HEK293 (cell line): ENCODE data around the gene AIRE.

Experiments
- CTCF ChIP-seq: fragments of 450-650 bp; formaldehyde crosslinking; IDR thresholded peaks from 2 replicates; pipeline ENCODE4 v1.5.1; 2016; ENCODE audit warnings: missing biosample characterization, missing genetic modification characterization
- REPIN1 ChIP-seq: fragments of 450-650 bp; formaldehyde crosslinking; IDR thresholded peaks from 2 replicates; pipeline ENCODE4 v1.5.1; 2017; ENCODE audit warnings: missing biosample characterization, missing genetic modification characterization, low read depth
- ZNF274 ChIP-seq, 2 experiments: fragments of 200-500 bp in 1 of 2; fragments of 450-650 bp in 1 of 2; sonication (Bioruptor generic) in 1 of 2; formaldehyde crosslinking in 1 of 2; IDR thresholded peaks; 2 replicates each; pipeline versions ENCODE4 v1.5.1 to v1.6.1; 2014 to 2016; ENCODE audit warnings: borderline replicate concordance in 1 of 2, inconsistent platforms in 1 of 2, low read length in 1 of 2, missing biosample characterization in 1 of 2, missing genetic modification characterization in 1 of 2

DNA sequence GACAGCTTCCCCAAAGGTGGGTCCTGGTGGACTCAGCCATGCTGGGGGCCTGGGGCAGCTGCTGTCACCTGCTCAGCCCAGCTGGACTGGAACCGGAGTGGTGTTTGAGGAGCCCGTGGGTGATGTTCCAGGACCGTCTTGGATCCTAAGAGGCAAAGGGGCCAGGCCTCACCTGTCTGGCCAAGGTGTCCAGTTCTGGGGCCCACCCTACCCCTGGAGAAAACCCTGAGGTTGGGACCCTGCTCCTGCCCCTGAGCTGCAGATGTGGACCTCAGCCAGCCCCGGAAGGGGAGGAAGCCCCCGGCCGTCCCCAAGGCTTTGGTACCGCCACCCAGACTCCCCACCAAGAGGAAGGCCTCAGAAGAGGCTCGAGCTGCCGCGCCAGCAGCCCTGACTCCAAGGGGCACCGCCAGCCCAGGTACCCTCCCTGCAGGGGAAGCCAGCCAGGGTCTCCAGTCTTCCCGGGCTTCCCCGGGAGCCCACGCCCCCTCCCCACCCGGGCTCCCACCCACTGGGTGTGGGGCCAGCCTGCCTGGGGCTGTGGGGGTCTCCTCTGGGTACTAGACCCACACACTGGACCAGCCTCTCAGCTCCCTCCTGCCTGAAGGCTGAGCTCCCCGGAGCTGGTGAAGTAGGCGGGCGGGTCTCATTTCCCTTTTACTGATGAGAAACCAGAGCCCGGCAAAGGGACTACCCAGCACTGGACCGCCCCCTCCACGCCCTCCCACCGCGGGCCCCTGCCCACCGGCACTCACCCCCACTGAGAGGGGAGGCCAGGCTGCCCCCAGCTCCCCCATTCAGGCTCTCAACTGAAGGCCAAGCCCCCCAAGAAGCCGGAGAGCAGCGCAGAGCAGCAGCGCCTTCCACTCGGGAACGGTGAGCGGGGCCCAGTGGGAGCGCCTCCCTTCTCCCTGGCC, 1.3 kb downstream of the AIRE start:
- no peak for TF ChIP-seq REPIN1 (tag by site-specific recombination)
- no peak for TF ChIP-seq CTCF
- no peak for TF ChIP-seq ZNF274 (IDR thresholded peaks at IDR 0.05; ENCODE audit: low read length)
- no peak for TF ChIP-seq ZNF274 (tag by site-specific recombination; IDR thresholded peaks at IDR 0.05; ENCODE audit: borderline replicate concordance)
